Measurements from ENCODE around the gene MMEL1.

The MMEL1 gene

DNA sequence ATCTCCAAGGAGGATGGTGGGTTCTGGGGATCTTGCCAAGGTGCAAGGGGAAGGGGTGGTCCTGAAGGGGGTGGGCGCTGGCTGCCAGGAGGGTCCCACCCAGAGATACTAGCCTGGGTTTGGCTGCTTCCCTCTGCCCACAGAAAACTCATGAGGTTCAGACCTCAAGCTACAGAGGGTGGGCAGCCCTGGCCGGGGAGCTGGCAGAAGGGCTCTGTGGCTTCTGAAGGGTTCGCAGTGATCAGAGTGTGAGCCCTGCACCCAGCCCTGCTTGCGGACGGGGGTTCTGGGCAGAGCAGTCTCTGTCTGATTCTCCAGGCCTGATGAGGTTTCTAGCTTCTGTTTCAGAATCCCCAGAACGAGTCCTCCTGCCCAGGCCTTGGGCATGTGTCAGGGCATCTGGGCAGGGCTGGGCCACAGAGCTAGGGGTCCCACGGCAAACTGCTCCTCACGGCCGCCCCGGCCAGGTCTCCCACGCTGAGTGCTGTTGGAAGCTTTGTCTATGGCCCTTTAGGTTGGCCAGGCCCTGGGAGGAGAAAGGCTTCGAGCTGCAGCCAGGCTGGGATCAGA, 635 bp upstream of the MMEL1 start:
- H3K4me3 ChIP-seq (replicated peaks; ENCODE audit: low read depth, low read length), result no peak overlapping the region
- no peak for TF ChIP-seq CTCF (IDR thresholded peaks at IDR 0.05; ENCODE audit: low read depth, low read length, missing control alignments)
- DNase-seq (ENCODE audit: extremely low read depth, low read depth), result no peak

DNA sequence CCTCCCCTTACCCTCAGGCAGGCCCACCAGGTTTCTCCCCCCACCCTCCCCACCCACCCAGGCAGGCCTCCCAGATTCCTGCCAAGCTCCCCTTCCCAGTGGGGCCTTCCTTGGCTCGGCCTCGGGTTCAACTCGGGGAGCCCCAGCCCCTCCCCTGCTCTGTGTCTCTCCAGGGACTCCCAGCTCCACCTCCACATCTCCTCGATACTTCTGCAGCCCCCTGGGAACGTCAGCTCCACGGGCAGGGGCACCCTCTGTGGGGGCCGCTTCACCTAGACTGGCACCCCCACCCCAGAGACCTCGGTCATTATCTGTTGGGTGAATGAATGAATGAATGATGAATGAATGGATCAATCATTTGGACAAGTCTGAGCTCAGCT, 775 bp downstream of the MMEL1 start:
- no peak overlapping the region for H3K4me3 ChIP-seq (replicated peaks; ENCODE audit: low read depth, low read length)
- DNase-seq (ENCODE audit: extremely low read depth, low read depth), result no peak
- TF ChIP-seq CTCF (IDR thresholded peaks at IDR 0.05; ENCODE audit: low read depth, low read length, missing control alignments), result no peak

- H3K4me3 ChIP-seq (replicated peaks; ENCODE audit: low read depth, low read length), result no peak overlapping the region
- TF ChIP-seq CTCF (IDR thresholded peaks at IDR 0.05; ENCODE audit: low read depth, low read length, missing control alignments), result no peak
- no peak for DNase-seq (ENCODE audit: extremely low read depth, low read depth)
These were observed 1.4 kb downstream of the MMEL1 start for GRCh38 chr1:2631136-2632050.

- no peak overlapping the region for H3K4me3 ChIP-seq (replicated peaks; ENCODE audit: low read depth, low read length)
- DNase-seq (ENCODE audit: extremely low read depth, low read depth), result no peak
- no peak for TF ChIP-seq CTCF (IDR thresholded peaks at IDR 0.05; ENCODE audit: low read depth, low read length, missing control alignments)
These were observed 2.2 kb downstream of the MMEL1 start for GRCh38 chr1:2630498-2631135.

DNA sequence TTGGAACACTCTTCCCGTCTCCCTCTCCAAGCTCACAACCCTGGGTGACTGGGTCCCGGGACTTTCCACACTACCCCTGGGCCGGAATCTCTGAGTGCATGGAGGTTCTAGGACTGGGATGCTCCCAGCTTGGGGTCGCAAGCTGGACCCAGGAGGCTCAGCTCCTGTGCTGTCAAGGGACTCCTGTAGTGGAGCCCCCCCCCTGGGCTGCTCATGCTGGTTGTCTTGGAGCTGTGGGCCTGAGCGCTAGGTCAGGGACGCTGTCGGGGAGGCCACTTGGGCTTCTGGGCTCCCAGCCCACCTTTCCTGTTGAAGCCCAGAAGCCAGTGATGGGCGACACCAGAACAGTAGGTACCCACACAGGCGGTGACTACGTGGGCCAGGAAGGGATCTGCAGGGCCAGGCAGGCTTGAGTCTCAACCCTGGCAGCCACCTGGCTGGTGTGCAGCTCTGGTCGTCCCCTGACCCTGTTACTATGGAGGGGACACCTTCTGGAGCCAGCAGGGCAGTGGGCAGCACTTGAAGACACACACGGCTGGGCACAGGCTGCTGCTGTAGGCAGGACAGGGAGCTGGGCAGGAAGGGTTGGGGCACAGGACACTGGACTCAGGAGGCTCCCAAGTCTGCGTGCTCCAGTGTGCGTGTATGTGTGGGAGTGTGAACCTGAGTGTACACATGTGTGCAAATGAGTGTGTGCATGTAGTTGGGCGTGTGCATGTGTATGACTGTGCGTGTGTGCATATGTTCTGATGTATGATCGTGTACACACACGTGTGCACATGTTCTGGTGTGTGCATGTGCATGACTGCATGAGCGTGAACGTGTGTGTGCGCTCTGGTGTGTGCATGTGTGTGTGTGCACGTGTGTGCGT, 3.0 kb downstream of the MMEL1 start:
- DNase-seq (ENCODE audit: extremely low read depth, low read depth), result no peak
- no peak for TF ChIP-seq CTCF (IDR thresholded peaks at IDR 0.05; ENCODE audit: low read depth, low read length, missing control alignments)
- H3K4me3 ChIP-seq (replicated peaks; ENCODE audit: low read depth, low read length), result no peak overlapping the region

GRCh38 chr1:2628933-2629626, 3.7 kb downstream of the MMEL1 start:
- no peak overlapping the region for H3K4me3 ChIP-seq (replicated peaks; ENCODE audit: low read depth, low read length)
- TF ChIP-seq CTCF (IDR thresholded peaks at IDR 0.05; ENCODE audit: low read depth, low read length, missing control alignments), result no peak
- no peak for DNase-seq (ENCODE audit: extremely low read depth, low read depth)
